HG02763 (cell line): ENCODE data around the gene FAF2.
"Not testable (repeated sequence)": the region's sequence is repeated elsewhere in the genome, so short reads cannot be mapped to it uniquely, and the experiment has no call there.

Experiments
- ATAC-seq: cut with Tn5 transposase; IDR thresholded peaks from one replicate; pipeline ENCODE4 v1.9.1; 2021; ENCODE audit warnings: mild to moderate bottlenecking, moderate library complexity; ENCODE audit not compliant: unreplicated experiment

The FAF2 gene

GRCh38 chr5:176454724-176455394 is 6.7 kb downstream of the FAF2 start:
- ATAC-seq, result no peak

GRCh38 chr5:176458904-176459561 is 10.8 kb downstream of the FAF2 start:
- no peak for ATAC-seq

GRCh38 chr5:176461349-176461748 is 13.2 kb downstream of the FAF2 start:
- no peak for ATAC-seq

GRCh38 chr5:176463113-176463764 is 15.1 kb downstream of the FAF2 start:
- ATAC-seq, result no peak

- no peak for ATAC-seq
Measured at GRCh38 chr5:176466245-176466871, 18.2 kb downstream of the FAF2 start.

GRCh38 chr5:176469296-176469695 is 21.1 kb downstream of the FAF2 start:
- ATAC-seq, result no peak

- ATAC-seq, result no peak
Measured at GRCh38 chr5:176470539-176470938, 22.4 kb downstream of the FAF2 start.

GRCh38 chr5:176471098-176471497 is 22.9 kb downstream of the FAF2 start:
- no peak for ATAC-seq

GRCh38 chr5:176473335-176474006 is 25.3 kb downstream of the FAF2 start:
- ATAC-seq, result no peak

GRCh38 chr5:176474476-176474875 is 26.3 kb downstream of the FAF2 start:
- ATAC-seq, result no peak

- ATAC-seq, result no peak
Measured at GRCh38 chr5:176481711-176482110, 33.5 kb downstream of the FAF2 start.

GRCh38 chr5:176485176-176485575 is 37.0 kb downstream of the FAF2 start:
- ATAC-seq, result no peak

GRCh38 chr5:176486189-176486757 is 38.1 kb downstream of the FAF2 start:
- ATAC-seq, result no peak

GRCh38 chr5:176487160-176487559 is 39.0 kb downstream of the FAF2 start:
- ATAC-seq, result not testable (repeated sequence)

- ATAC-seq, result no peak
Measured at GRCh38 chr5:176489077-176489476, 40.9 kb downstream of the FAF2 start.

GRCh38 chr5:176490301-176490700 is 42.1 kb downstream of the FAF2 start:
- ATAC-seq, result no peak

- no peak for ATAC-seq
Measured at GRCh38 chr5:176491101-176491502, 42.9 kb downstream of the FAF2 start.

- no peak for ATAC-seq
Measured at GRCh38 chr5:176491901-176492300, 43.7 kb downstream of the FAF2 start.

- ATAC-seq, result no peak
Measured at GRCh38 chr5:176492431-176492830, 44.2 kb downstream of the FAF2 start.

GRCh38 chr5:176497852-176498251 is 49.7 kb downstream of the FAF2 start:
- no peak for ATAC-seq

GRCh38 chr5:176499273-176499672 is 51.1 kb downstream of the FAF2 start:
- no peak for ATAC-seq
